ENCODE results near the gene EAF1. TPM values are rescaled to one million over a fixed set of nuclear protein-coding genes. Genes with fewer than 3 reads are reported as not detected.

EAF1 gene
- total and polyA plus RNA-seq, 2 of the 8 experiments (the other 6 are each of a cell fraction or from before 2014, with no cell fraction given) = 13.9 to 26.8 TPM

GRCh38 chr3:15462451-15462850 lies 35.1 kb downstream of the EAF1 start (continued):
- TF ChIP-seq SIX5 (IDR thresholded peaks at IDR 0.05; ENCODE audit: low read depth, low read length) = no peak
- no peak for TF ChIP-seq BCL11A (IDR thresholded peaks at IDR 0.05; ENCODE audit: low read depth in 2 of 2, low read length in 2 of 2)
- TF ChIP-seq NANOG (IDR thresholded peaks at IDR 0.05; ENCODE audit: insufficient read depth, low read depth, low read length, poor library complexity, severe bottlenecking) = no peak
- TF ChIP-seq GABPA (IDR thresholded peaks at IDR 0.05; ENCODE audit: borderline replicate concordance, insufficient read depth, low read length) = no peak
- TF ChIP-seq NRF1 (IDR thresholded peaks at IDR 0.05; ENCODE audit: low read depth, low read length) = no peak
- no peak for TF ChIP-seq CBX5 (IDR thresholded peaks at IDR 0.05; ENCODE audit: low read depth, low read length)
- no peak for TF ChIP-seq HDAC6 (IDR thresholded peaks at IDR 0.05; ENCODE audit: low read depth, low read length)

Data from H1 (cell line).